Right ventricle myocardium inferior (tissue), 1 donor: ENCODE measurements around the gene CAMSAP3. TPM values are rescaled to one million over a fixed set of nuclear protein-coding genes. Genes with fewer than 3 reads are reported as not detected.

Source experiments
- ATAC-seq: fragments of 200-7000 bp; cut with Tn5 transposase; one replicate; pipeline ENCODE4 v1.9.1; 2020; ENCODE audit warnings: mild to moderate bottlenecking, moderate library complexity
- DNase-seq: peaks from one replicate; pipeline ENCODE4 v3.0.0; 2021; ENCODE audit errors: missing footprints
- intact Hi-C: fragments of 100-400 bp; cut with DNase I; formaldehyde crosslinking; loops from one replicate; pipeline ENCODE4 v1.11.0; 2022
- microRNA-seq: library from miRNA; unstranded; fragments of <30 nt; microRNA quantifications from one replicate; pipeline ENCODE4 v1.2.0, GENCODE V29; 2020
- total RNA-seq: library from RNA; stranded (reverse); fragmentation: NEBNext Ultra II Directional; extraction: Animal tissue kit (Norgen Biotek cat#: 25700); gene quantifications from one replicate; pipeline ENCODE4 v1.2.1, GENCODE V29; 2021
- donor health status: DM: no; HTN: yes; CAD: no; lungs with severe emphysema.

The CAMSAP3 gene
- total RNA-seq, 1 donor from 2014 or later = 1.9 TPM

GRCh38 chr19:7661744-7662538 lies 66.3 kb downstream of the CAMSAP3 start:
- DNase-seq (no peak), ATAC-seq (no peak)
- intact Hi-C loops = no loop called here

DNA sequence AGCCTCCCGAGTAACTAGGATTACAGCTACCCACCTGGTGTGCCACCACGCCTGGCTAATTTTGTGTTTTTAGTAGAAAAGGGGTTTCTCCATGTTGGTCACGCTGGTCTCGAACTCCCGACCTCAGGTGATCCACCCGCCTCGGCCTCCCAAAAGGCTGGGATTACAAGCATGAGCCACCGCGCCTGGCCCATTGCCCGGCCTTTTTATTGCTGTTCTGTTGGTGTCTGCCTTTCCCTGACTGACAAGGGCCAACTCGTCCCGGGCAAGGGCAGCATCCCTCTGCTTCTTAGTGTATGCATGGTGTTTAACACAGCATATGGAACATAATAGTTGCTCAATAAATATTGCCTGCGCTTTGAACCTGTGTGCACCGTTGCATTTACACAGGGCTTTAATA lies 67.0 kb downstream of the CAMSAP3 start:
- DNase-seq (no peak), ATAC-seq (no peak)
- intact Hi-C loops = no loop called here

GRCh38 chr19:7663706-7664105 lies 68.0 kb downstream of the CAMSAP3 start:
- ATAC-seq = no peak

DNA sequence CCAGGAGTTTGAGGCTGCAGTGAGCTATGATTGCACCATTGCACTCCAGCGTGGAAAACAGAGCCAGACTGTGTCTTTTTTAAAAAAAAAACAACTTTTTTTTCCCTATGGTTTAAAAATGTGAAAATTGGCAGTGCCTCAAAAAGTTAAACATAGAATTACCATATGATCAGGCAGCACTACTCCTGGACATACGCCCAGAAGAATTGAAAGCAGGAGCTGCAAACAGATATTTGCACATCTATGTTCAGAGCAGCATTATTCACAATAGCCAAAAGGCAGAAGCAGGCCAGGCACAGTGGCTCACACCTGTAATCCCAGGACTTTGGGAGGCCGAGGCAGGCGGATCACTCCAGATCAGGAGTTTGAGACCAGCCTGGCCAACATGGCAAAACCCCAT lies 69.4 kb downstream of the CAMSAP3 start:
- ATAC-seq (no peak), DNase-seq (no peak)
- intact Hi-C loops = no loop called here

More at GRCh38 chr19:7663706-7664105, 68.0 kb downstream of the CAMSAP3 start:
- intact Hi-C loops = no loop called here
- no peak for DNase-seq

Small RNAs within 50 kb of the gene (microRNA-seq; reads per million reads assigned to microRNA genes)
- gene MIR6792 = not detected

Other genes starting within 250 kb of the CAMSAP3 start
- gene ARHGEF18, start 246.9 kb upstream of the CAMSAP3 start, total RNA-seq = 8.5 TPM
- gene PEX11G, start 106.8 kb upstream of the CAMSAP3 start, total RNA-seq = 1.2 TPM
- gene ZNF358, start 79.8 kb upstream of the CAMSAP3 start, total RNA-seq = 89.6 TPM
- gene MCOLN1, start 73.2 kb upstream of the CAMSAP3 start, total RNA-seq = 19.5 TPM
- 50.6 TPM for gene PNPLA6, start 60.1 kb upstream of the CAMSAP3 start, total RNA-seq
- gene XAB2, start 33.7 kb downstream of the CAMSAP3 start, total RNA-seq = 25.3 TPM
- gene PET100, start 33.9 kb downstream of the CAMSAP3 start, total RNA-seq = 205 TPM
- 6.6 TPM for gene PCP2, start 37.9 kb downstream of the CAMSAP3 start, total RNA-seq
- gene STXBP2, start 41.2 kb downstream of the CAMSAP3 start, total RNA-seq = 8.4 TPM
- gene RETN, start 73.2 kb downstream of the CAMSAP3 start, total RNA-seq = 1.2 TPM
- 1.1 TPM for gene MCEMP1, start 81.2 kb downstream of the CAMSAP3 start, total RNA-seq
- 139 TPM for gene TRAPPC5, start 85.0 kb downstream of the CAMSAP3 start, total RNA-seq
- 0.30 TPM for gene FCER2, start 106.3 kb downstream of the CAMSAP3 start, total RNA-seq
- 2.2 TPM for gene CLEC4G, start 136.2 kb downstream of the CAMSAP3 start, total RNA-seq
- 15.6 TPM for gene CD209, start 151.7 kb downstream of the CAMSAP3 start, total RNA-seq
- not detected for gene CLEC4M, start 167.4 kb downstream of the CAMSAP3 start, total RNA-seq
- gene EVI5L, start 234.4 kb downstream of the CAMSAP3 start, total RNA-seq = 21.5 TPM